HG03378 (cell line): ENCODE results near the gene RFX3.

ENCODE experiments used
- ATAC-seq: cut with Tn5 transposase; IDR thresholded peaks from one replicate; pipeline ENCODE4 v1.9.1; 2021; ENCODE audit warnings: mild to moderate bottlenecking, moderate library complexity; ENCODE audit not compliant: unreplicated experiment

RFX3 gene

DNA sequence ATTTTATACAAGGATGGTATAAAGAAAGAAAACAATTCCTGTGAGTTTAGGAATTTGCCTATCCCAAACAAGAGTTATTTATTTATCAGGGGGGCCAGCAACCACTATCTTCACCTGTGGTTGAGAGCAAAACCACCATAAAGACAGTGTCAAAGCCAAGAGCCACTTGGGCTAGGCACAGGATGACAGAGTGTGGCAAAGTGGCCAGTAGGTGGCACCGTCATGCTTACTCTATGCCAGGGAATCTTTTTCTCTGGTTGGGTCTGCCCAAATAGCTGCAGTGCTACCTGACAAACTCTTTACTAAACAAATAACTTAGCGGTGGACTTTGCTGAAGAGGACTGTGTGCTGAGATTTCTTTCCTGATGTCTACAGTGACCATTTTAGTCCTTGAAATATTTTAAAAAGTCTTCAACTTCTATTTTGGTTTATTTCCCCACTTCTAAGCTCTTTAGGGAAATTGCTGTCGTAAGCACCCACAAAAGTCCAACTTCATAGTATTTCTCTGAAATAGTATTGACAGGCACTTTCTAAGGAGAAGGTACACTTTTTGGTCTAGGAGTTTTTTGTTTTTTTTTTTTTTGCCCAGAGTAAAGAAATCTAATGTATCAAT is 285.0 kb downstream of the RFX3 start:
- ATAC-seq = peak; percentile 89

DNA sequence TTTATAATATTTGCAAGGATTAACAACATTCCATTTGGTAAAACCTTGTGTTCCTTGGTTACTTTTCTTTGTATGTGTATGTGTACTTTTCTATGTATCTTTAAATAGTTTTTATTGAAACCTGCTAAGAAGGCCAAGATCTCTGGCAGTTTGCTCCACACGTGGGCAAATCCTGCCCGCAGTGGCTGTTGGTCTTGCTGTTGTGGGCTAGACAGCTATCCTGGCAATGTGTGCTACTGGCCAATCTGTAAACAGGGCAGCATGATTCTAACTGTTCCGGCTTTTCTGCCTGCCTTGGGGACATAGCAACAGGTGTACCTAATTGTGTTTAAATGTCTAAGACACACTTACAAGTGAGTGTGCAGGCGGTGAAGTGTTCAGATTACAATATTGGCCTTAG is 286.6 kb downstream of the RFX3 start:
- ATAC-seq = no peak

DNA sequence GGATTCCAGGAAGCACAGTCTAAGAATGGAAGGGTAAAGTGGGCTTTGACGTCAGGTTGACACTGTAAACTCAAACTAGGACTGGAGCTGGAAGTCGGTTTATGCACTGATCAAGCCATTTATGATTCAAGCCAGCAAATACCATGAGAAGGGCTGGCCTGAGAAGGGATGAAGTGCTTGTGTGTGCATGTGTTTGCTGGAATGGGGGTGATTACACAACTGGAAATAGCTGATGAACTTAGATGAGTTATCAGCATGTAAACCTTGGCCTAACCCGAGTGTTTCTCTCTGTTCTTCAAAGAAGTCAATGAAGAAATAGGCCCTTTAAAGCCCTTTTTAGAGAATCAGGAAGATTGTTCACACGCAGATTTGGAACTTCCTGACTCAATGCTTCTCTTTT is 287.6 kb downstream of the RFX3 start:
- ATAC-seq = no peak

GRCh38 chr9:3237121-3237520 is 288.7 kb downstream of the RFX3 start:
- ATAC-seq = no peak

GRCh38 chr9:3235497-3235896 is 290.3 kb downstream of the RFX3 start:
- no peak for ATAC-seq

DNA sequence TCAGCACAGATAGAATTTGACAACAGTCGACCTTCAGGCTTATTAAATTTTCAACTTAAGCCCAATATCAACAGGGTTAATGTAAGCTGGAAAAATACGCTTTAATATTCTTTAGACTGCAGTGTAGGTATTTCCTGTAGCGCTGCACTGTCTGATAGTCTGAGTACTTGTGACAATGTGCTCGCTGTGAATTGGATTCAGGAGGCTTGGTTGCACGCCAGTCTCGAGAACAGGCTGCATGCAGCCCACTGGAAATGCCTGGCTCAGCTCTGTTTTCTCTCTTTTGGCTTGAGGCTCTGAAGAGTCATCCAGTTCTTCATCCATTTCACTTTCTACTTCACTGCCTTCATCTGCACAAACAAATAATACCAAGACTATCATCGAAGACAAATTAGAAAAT is 300.9 kb downstream of the RFX3 start:
- ATAC-seq = no peak

GRCh38 chr9:3215658-3216057 is 310.1 kb downstream of the RFX3 start:
- no peak for ATAC-seq

DNA sequence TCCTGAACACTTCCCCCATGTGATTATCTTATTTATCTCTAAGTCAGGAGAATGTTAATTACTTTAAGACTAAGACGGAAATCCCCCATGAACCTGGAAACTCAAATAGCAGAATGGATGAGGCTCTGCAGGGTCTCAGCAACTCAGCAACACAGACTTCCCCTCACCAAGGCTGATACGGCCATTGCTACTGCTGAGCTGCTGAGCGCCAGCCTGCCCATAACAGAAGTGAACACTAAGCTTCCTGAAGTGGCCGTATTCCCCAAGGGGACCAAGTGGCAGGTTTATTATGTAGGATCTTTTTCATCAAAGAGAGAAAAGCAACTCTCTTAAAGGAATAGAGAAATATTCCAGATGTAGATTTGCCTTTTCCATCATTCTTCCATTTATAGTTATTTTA is 311.1 kb downstream of the RFX3 start:
- ATAC-seq = no peak

DNA sequence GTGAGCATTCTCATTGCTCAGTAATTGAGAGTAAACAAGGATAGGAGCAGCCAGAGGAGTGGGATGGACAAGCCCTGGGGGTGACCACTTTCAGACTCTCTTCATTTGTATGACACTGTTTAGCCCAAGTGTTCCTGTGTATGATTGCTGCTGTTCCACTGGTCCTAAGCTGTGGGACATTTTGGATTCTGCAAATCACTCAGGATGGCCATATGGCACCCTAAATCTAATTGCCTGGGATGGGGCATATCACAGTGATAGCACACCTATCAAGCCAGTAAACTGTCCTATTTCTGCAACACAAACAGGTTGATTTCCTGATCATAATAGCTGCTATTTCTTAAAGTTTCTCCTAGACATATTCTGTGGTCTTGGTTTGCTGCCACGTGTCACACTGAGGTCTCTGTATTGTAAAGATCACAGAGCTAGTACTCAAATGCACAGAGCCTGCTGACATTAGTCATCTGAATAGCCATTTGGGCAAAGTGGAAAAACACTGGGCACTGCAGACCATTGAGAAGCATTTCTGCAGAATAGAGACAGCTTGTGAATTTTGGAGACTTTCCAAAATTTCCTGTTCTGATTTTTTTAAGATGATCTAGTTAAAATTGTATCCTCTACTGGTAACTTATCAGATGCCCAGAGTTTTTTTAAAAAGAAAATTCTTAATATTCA is 320.2 kb downstream of the RFX3 start:
- ATAC-seq = no peak

- no peak for ATAC-seq
Measured at GRCh38 chr9:3200331-3200774, 325.4 kb downstream of the RFX3 start.

DNA sequence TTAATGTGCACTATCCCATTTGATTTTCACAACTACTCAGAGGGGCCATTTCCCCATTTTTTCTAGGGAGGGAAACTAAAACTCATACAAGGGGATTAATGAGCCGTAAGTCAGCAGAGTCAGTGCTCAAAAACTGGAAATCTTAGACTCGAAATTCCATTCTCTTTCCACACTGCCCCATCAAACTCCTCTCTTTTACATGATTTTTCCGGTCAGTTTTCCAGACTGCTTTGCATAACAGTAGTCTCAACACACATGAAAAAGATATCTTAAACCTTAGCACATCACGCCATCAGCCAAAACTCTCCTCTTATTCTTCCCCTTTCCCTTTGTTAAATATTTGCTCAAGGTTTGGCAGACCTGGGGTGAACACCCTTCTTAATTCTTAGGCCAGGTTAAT is 332.0 kb downstream of the RFX3 start:
- ATAC-seq = no peak

DNA sequence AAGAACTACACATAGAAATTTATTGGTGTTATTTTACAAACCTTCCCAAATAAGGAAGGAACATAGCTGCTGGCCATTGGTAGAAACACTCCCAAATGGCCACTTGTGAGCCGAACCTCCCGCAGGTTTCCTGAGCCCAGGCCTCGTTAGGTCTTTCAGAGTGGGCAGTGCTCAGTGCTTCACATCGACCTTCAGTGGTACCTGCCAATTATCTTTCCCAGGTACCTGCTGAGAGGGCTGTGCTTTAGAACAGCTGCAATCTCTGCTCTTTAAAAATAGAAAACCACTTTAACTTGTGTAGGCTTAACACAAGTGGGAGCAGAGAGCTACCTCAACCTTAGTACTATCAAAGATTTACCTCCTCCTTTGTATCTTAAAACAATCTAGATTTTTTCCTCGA is 334.1 kb downstream of the RFX3 start:
- ATAC-seq = no peak

DNA sequence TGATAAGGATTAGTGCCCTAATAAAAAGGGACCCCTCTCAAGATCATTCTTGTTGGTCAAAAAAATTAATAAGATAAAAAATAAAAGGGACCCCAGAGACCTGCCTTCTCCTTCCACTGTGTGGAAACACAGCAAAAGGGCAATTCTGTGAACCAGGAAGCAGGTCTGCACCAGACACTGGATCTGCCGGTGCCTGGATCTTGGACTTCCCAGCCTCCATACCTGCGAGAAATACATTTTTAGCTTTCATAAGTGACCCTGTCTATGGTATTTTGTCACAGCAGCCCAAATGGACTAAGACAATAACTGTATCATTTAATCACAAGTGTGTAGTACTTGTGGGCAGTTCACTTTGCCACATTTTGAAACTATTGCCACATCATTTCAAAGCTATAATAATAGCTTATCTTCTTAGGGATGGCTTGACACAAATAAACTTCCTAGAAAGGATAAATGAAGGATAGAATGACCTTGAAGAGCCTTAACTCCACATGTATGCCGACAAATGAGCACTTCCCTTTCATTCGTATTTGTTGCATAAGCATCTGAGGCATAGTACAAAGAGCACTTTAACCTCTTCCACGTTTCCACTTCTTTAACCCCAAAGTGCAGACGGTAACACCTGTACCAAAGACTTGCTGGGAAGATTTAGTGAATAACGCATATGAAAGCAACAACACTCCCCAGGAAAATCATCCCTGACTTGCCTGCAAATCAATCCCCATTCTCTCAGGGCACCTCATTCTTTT is 336.5 kb downstream of the RFX3 start:
- no peak for ATAC-seq

DNA sequence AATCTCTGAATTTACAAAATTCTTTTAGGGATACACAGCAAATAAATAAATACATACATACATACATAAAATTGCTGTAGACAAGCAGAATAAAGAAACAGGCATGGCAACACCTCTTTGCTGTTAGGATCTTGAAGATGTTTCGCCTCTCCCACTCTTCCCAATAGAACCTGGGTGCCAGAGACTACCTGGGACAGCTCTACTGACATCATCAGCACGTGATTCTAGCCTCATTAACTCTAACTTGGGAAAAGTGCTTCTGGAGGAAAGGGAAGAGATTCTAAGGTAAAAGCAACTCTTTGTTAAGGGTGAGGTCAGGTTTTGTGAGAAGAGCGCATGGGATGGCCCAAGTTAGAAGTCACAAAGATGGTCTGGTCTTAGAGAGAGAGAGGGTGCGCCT is 339.1 kb downstream of the RFX3 start:
- no peak for ATAC-seq

- ATAC-seq = no peak
Measured at GRCh38 chr9:3181049-3181953, 344.5 kb downstream of the RFX3 start.

DNA sequence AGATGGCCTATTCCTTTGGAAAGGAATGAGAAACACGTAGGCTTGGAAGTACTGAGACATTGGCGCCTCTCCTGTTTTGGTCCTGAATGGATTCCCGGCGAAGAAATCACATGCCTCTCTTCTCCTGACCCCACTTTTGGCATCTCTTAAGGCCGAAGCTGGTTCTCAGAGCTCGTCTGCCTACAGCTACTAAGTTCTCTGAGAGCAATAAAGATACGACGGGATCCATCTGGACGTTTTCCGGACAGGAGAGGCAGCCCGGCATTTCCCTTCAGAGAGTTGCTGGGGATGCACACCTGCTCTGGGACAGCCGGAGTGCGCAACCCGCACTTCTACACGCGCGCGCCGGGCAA is 345.1 kb downstream of the RFX3 start:
- no peak for ATAC-seq

DNA sequence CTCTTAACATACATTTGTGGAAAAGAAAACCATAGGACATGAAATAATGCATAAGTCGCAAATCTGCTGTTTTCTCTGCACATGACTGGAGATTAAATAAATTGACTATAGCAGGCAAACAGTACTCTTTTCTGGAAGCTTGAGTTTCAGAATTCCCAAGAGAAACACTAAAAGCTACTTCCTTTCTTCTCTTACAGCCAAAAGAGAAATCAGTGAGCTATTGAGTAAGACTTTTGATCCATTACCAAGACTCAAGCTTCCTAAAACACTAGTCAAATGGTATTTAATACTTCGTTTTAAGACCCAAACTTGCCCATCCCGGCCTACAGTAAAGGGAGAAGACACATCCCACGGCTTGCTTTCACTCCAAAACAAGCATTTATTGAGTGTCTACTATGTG is 346.1 kb downstream of the RFX3 start:
- ATAC-seq = no peak

GRCh38 chr9:3177936-3178335 is 347.9 kb downstream of the RFX3 start:
- no peak for ATAC-seq

DNA sequence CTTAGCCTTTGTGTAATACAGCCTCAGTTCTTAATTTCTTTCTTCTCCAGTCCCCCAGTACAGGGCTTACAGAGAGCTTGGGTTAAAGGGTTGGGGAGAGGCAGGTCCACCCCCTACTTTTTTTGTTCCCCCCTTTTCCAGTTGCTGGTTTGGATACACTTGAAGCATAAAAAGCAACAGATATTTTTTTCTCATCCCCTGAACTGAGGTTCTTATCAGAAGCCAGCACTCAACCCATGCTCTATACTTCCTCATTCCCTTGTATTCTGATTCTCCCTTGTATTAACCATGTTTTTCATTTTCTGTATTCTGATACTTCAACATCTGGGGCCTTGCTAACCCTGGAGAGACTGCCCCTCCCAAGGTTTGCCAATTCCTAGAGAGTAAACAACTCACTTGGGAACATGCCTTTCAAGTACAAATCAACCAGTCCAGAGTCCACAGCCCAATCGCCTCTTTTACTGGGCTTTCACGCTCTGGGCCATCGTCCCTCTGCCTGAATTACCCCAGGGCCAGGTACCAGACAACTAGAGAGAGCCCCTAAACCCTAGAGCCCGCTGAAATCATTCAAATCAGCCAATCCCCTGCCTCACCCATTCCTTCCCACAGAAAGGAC is 348.5 kb downstream of the RFX3 start:
- no peak for ATAC-seq

DNA sequence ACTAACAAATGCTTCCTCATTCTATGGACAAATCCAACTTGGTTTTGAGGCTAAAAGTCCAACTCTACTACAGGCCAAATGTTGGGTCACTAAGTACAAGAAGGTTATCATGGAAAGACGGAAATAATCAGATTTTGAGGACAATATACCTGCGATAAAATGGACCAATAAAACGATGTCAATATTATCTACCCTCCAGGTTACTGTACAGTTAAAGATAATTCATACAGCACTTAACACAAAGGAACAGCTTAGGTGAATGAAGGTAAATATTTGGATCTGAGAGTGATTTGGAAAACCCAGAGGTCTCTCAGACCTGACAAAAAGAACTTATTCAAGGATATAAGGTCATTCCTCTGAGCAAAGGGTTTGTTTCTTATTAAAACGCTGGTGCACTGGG is 352.4 kb downstream of the RFX3 start:
- no peak for ATAC-seq

GRCh38 chr9:3170819-3171218 is 355.0 kb downstream of the RFX3 start:
- no peak for ATAC-seq
